H1 (cell line): ENCODE results near the gene NLRP1. TPM values are rescaled to one million over a fixed set of nuclear protein-coding genes. Genes with fewer than 3 reads are reported as not detected.

ENCODE experiments used
- CTCF ChIA-PET: fragments of 300-600 bp; sonication (Branson Sonifier 250); formaldehyde crosslinking; loops from one replicate; lab custom pipeline; 2021; ENCODE audit not compliant: partially characterized antibody; lab: Charles Lee
- POLR2A ChIA-PET: fragments of 300-600 bp; sonication (Branson Sonifier 250); formaldehyde crosslinking; loops from one replicate; lab custom pipeline; 2021; ENCODE audit warnings: inconsistent platforms; ENCODE audit not compliant: partially characterized antibody; lab: Charles Lee
- DNase-seq, 2 experiments: peaks; one replicate each; pipeline versions ENCODE4 v3.0.0 to v3.0.0-alpha.2; 2010 to 2022; ENCODE audit warnings: low spot score in 2 of 2, low read depth in 1 of 2, mixed read lengths in 1 of 2
- FAIRE-seq: peaks from 2 replicates; lab custom pipeline; 2011; peaks lifted over from hg19 to GRCh38; lab: Jason Lieb, UNC
- H2AFZ ChIP-seq: 2 replicates; pipeline ENCODE4 v1.8.1; 2012; ENCODE audit warnings: low read length, inconsistent platforms
- H2AK5ac ChIP-seq: 2 replicates; pipeline ENCODE4 v1.6.1; 2013; ENCODE audit warnings: low read depth, low read length
- H2BK120ac ChIP-seq: replicated peaks from 2 replicates; pipeline ENCODE3; 2013; ENCODE audit warnings: low read depth, low read length, inconsistent platforms
- H2BK12ac ChIP-seq: 2 replicates; pipeline ENCODE4 v1.6.1; 2013; ENCODE audit warnings: low read depth, low read length
- H2BK15ac ChIP-seq: 2 replicates; pipeline ENCODE4 v1.6.1; 2013; ENCODE audit warnings: low read length
- H2BK20ac ChIP-seq: 2 replicates; pipeline ENCODE4 v1.6.1; 2013; ENCODE audit warnings: low read length
- H2BK5ac ChIP-seq: 2 replicates; pipeline ENCODE4 v1.6.1; 2013; ENCODE audit warnings: low read depth, low read length
- H3K14ac ChIP-seq: 2 replicates; pipeline ENCODE4 v1.6.1; 2013; ENCODE audit warnings: inconsistent platforms; ENCODE audit not compliant: insufficient read length
- H3K18ac ChIP-seq: 2 replicates; pipeline ENCODE4 v1.6.1; 2013; ENCODE audit warnings: low read length; ENCODE audit errors: extremely low read depth
- H3K23ac ChIP-seq: 2 replicates; pipeline ENCODE4 v1.6.1; 2013; ENCODE audit warnings: inconsistent platforms; ENCODE audit not compliant: insufficient read length
- H3K23me2 ChIP-seq: 2 replicates; pipeline ENCODE4 v1.6.1; 2013; ENCODE audit warnings: low read depth, low read length
- H3K27ac ChIP-seq: 2 replicates; pipeline ENCODE4 v1.6.1; 2011; ENCODE audit warnings: low read depth, low read length, inconsistent platforms
- H3K27me3 ChIP-seq, 4 experiments: replicated peaks in 1 of 4; 1 replicate in 1 of 4; 2 replicates in 3 of 4; pipeline versions ENCODE4 v1.6.1 to v1.8.1; 2011 to 2013; ENCODE audit warnings: low read length in 3 of 4, mild to moderate bottlenecking in 3 of 4, inconsistent platforms in 2 of 4, mixed read lengths in 2 of 4, moderate library complexity in 1 of 4; ENCODE audit not compliant: control insufficient read depth in 3 of 4, insufficient read depth in 3 of 4; ENCODE audit errors: extremely low read depth in 1 of 4
- H3K36me3 ChIP-seq, 4 experiments: 2 replicates each; pipeline versions ENCODE4 v1.6.1 to v1.8.1; 2011 to 2013; ENCODE audit warnings: mild to moderate bottlenecking in 4 of 4, low read length in 3 of 4, moderate library complexity in 2 of 4, control low read depth in 1 of 4, inconsistent platforms in 1 of 4; ENCODE audit not compliant: insufficient read depth in 4 of 4, control insufficient read depth in 2 of 4
- H3K4ac ChIP-seq: replicated peaks from 2 replicates; pipeline ENCODE3; 2013; ENCODE audit warnings: low read length, low read depth, mixed read lengths, inconsistent platforms; ENCODE audit not compliant: insufficient read length
- H3K4me1 ChIP-seq, 4 experiments: replicated peaks in 1 of 4; 1 replicate in 1 of 4; 2 replicates in 3 of 4; pipeline versions ENCODE4 v1.6.1 to v1.8.1; 2011 to 2013; ENCODE audit warnings: low read length in 3 of 4, inconsistent platforms in 2 of 4, mixed read lengths in 1 of 4; ENCODE audit not compliant: insufficient read depth in 4 of 4, control insufficient read depth in 3 of 4
- H3K4me2 ChIP-seq, 2 experiments: 2 replicates each; pipeline versions ENCODE4 v1.6.1 to v1.8.1; 2011 to 2013; ENCODE audit warnings: low read depth in 2 of 2, low read length in 2 of 2, control low read depth in 1 of 2, inconsistent platforms in 1 of 2, mild to moderate bottlenecking in 1 of 2; ENCODE audit not compliant: insufficient read depth in 1 of 2
- H3K4me3 ChIP-seq, 4 experiments: fragments of 200-600, 300-600 bp in 1 of 4; sonication (generic), shearing (Covaris generic), sonication (Bioruptor Twin) in 1 of 4; 2 replicates each; pipeline versions ENCODE4 v1.5.1 to v1.8.1; 2011 to 2016; ENCODE audit warnings: low read length in 4 of 4, low read depth in 3 of 4, control low read depth in 2 of 4, inconsistent platforms in 2 of 4, mild to moderate bottlenecking in 2 of 4, mixed read lengths in 1 of 4, moderate library complexity in 1 of 4; ENCODE audit not compliant: insufficient read depth in 2 of 4; ENCODE audit errors: extremely low read depth in 1 of 4
- H3K56ac ChIP-seq: replicated peaks from 2 replicates; pipeline ENCODE3; 2013; ENCODE audit warnings: low read depth, mild to moderate bottlenecking, mixed read lengths, low read length, inconsistent platforms; ENCODE audit not compliant: insufficient read length
- H3K79me1 ChIP-seq: 2 replicates; pipeline ENCODE4 v1.6.1; 2013; ENCODE audit warnings: low read depth, low read length, control low read depth
- H3K79me2 ChIP-seq, 2 experiments: 2 replicates each; pipeline versions ENCODE4 v1.6.1 to v1.8.1; 2012 to 2013; ENCODE audit warnings: low read length in 2 of 2, mild to moderate bottlenecking in 2 of 2, inconsistent platforms in 1 of 2; ENCODE audit not compliant: insufficient read depth in 2 of 2, control insufficient read depth in 1 of 2
- H3K9ac ChIP-seq, 4 experiments: replicated peaks in 1 of 4; 1 replicate in 1 of 4; 2 replicates in 3 of 4; pipeline versions ENCODE4 v1.6.1 to v1.8.1; 2011 to 2013; ENCODE audit warnings: low read depth in 3 of 4, low read length in 3 of 4, control low read depth in 2 of 4, mild to moderate bottlenecking in 2 of 4, moderate library complexity in 2 of 4, inconsistent platforms in 1 of 4; ENCODE audit errors: extremely low read depth in 1 of 4
- H3K9me3 ChIP-seq, 2 experiments: 2 replicates each; pipeline versions ENCODE4 v1.6.1 to v1.8.1; 2012 to 2013; ENCODE audit warnings: mild to moderate bottlenecking in 2 of 2, moderate library complexity in 2 of 2, control low read depth in 1 of 2, inconsistent platforms in 1 of 2, low read depth in 1 of 2, low read length in 1 of 2, mixed read lengths in 1 of 2; ENCODE audit not compliant: insufficient read depth in 2 of 2
- H4K20me1 ChIP-seq, 2 experiments: replicated peaks in 1 of 2; 2 replicates each; pipeline versions ENCODE3 to v1.8.1; 2011 to 2013; ENCODE audit warnings: inconsistent platforms in 2 of 2, low read length in 2 of 2, mild to moderate bottlenecking in 1 of 2; ENCODE audit not compliant: insufficient read depth in 2 of 2, control insufficient read depth in 1 of 2
- H4K5ac ChIP-seq: 2 replicates; pipeline ENCODE4 v1.6.1; 2013; ENCODE audit warnings: low read length, low read depth, mixed read lengths, inconsistent platforms; ENCODE audit not compliant: insufficient read length
- H4K8ac ChIP-seq: 2 replicates; pipeline ENCODE4 v1.8.0; 2013; ENCODE audit warnings: mild to moderate bottlenecking, moderate library complexity, low read length, inconsistent platforms; ENCODE audit not compliant: insufficient read depth; ENCODE audit errors: extremely low read depth
- H4K91ac ChIP-seq: replicated peaks from 2 replicates; pipeline ENCODE3; 2013; ENCODE audit warnings: low read length, mixed read lengths, inconsistent platforms; ENCODE audit not compliant: insufficient read length
- CBX8 ChIP-seq: fragments of 300-800, 300-1000 bp; sonication (generic); IDR thresholded peaks from 2 replicates; pipeline ENCODE4 v1.7.1; 2016; ENCODE audit warnings: low read depth, low read length, borderline replicate concordance
- HDAC6 ChIP-seq: IDR thresholded peaks from one replicate; pipeline ENCODE4 v1.7.1; 2012; ENCODE audit warnings: low read depth, mild to moderate bottlenecking, inconsistent platforms, low read length, moderate library complexity
- RAD21 ChIP-seq, 2 experiments: IDR thresholded peaks in 1 of 2; conservative IDR thresholded peaks in 1 of 2; 2 replicates each; pipeline ENCODE4 v1.6.1; 2011; ENCODE audit warnings: low read depth in 2 of 2, low read length in 2 of 2, improper control_type of control experiment in 1 of 2, inconsistent platforms in 1 of 2, mild to moderate bottlenecking in 1 of 2, moderate library complexity in 1 of 2
- SAP30 ChIP-seq: fragments of 300-600 bp; sonication (generic); IDR thresholded peaks from 2 replicates; pipeline ENCODE4 v1.7.1; 2012; ENCODE audit warnings: low read length, moderate library complexity, mild to moderate bottlenecking, inconsistent platforms; ENCODE audit not compliant: insufficient read depth, insufficient replicate concordance
- SIX5 ChIP-seq: IDR thresholded peaks from 2 replicates; pipeline ENCODE4 v1.6.1; 2011; ENCODE audit warnings: mild to moderate bottlenecking, low read depth, low read length
- SP4 ChIP-seq: IDR thresholded peaks from 2 replicates; pipeline ENCODE4 v1.6.1; 2012; ENCODE audit warnings: low read length, inconsistent platforms
- WGBS, 2 experiments: shearing (Covaris generic) in 1 of 2; methylation state at CpG; one replicate each; pipeline versions ENCODE4 v1.1.6 to v1.1.7; 2013 to 2015; ENCODE audit warnings: low lambda C conversion rate in 2 of 2, mixed read lengths in 2 of 2, inconsistent platforms in 1 of 2, low coverage in 1 of 2, missing lambda C conversion rate in 1 of 2; ENCODE audit not compliant: insufficient replicate concordance in 2 of 2, insufficient coverage in 1 of 2, insufficient read length in 1 of 2; ENCODE audit errors: extremely low coverage in 1 of 2, missing lambda C conversion rate in 1 of 2; 5-methylcytosine and 5-hydroxymethylcytosine counted together
- polyA plus RNA-seq, 7 experiments: library from polyadenylated mRNA; depleted of rRNA in 3 of 7; stranded (reverse) in 5 of 7; unstranded in 2 of 7; fragments of >200 nt in 5 of 7; fragments of 200-250 nt in 2 of 7; gene quantifications; 1 replicate in 5 of 7; 2 replicates in 1 of 7; 4 replicates in 1 of 7; pipeline versions ENCODE4 v1.2.1 to v1.2.3, GENCODE V29; 2011 to 2013; ENCODE audit warnings: missing spikeins in 2 of 7, mixed read lengths in 2 of 7
- total RNA-seq: library from RNA; stranded (reverse); fragmentation: NEBNext Ultra II Directional; extraction: Animal tissue kit (Norgen Biotek cat#: 25700); gene quantifications from 2 replicates; pipeline ENCODE4 v1.2.1, GENCODE V29; 2021
- TF ChIP-seq, protein P1 (sequence below), 3 experiments: IDR thresholded peaks; 1 replicate in 2 of 3; 2 replicates in 1 of 3; pipeline versions ENCODE4 v1.5.1 to v1.6.1; 2011; ENCODE audit warnings: low read length in 3 of 3, mild to moderate bottlenecking in 3 of 3, inconsistent platforms in 2 of 3, low read depth in 1 of 3, moderate library complexity in 1 of 3; ENCODE audit not compliant: insufficient read depth in 1 of 3; ENCODE audit errors: control extremely low read depth in 1 of 3

NLRP1 gene
- total and polyA plus RNA-seq, 2 of the 8 experiments (the other 6 are each of a cell fraction or from before 2014, with no cell fraction given) = 8.6 to 10.4 TPM

DNA sequence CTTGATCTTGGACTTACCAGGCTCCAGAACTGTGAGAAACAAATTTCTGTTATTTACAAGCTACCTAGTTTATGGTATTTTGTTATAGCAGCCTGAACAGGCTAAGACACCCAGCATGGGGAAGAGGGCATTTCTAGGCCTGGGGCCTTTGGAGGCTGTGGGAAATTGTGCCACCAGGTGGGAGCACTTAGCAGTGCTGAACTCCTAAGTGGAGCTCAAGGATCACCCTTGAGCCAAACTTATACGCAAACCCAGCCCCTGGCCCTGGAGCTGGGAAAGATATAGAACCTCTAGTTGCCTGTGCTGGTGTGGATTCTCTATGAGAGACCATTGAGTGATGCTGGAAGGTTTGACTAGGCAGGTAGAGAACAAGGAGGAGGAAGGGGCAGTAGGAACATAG lies 61.8 kb downstream of the NLRP1 start:
- Histone ChIP-seq H3K4me3 (no peak overlapping the region), H3K4me2 (no peak overlapping the region), H2BK15ac (no peak overlapping the region), H2AFZ (no peak overlapping the region), H4K8ac (no peak overlapping the region), H3K18ac (no peak overlapping the region; the same call in 1 of the 2 replicates), H4K91ac (no peak overlapping the region), H4K5ac (no peak overlapping the region)
- no peak for DNase-seq
- TF ChIP-seq SAP30 = no peak
- no peak for TF ChIP-seq SP4
- peak; percentile 10 to 43; a peak in 2 of 4 replicates for TF ChIP-seq RAD21 (IDR thresholded peaks at IDR 0.05 in 1 of 2, conservative IDR thresholded peaks at IDR 0.05 in 1 of 2; ENCODE audit: low read depth in 2 of 2, low read length in 2 of 2)
- no peak for TF ChIP-seq HDAC6
- TF ChIP-seq SIX5 = no peak
- TF ChIP-seq, protein P1, sequence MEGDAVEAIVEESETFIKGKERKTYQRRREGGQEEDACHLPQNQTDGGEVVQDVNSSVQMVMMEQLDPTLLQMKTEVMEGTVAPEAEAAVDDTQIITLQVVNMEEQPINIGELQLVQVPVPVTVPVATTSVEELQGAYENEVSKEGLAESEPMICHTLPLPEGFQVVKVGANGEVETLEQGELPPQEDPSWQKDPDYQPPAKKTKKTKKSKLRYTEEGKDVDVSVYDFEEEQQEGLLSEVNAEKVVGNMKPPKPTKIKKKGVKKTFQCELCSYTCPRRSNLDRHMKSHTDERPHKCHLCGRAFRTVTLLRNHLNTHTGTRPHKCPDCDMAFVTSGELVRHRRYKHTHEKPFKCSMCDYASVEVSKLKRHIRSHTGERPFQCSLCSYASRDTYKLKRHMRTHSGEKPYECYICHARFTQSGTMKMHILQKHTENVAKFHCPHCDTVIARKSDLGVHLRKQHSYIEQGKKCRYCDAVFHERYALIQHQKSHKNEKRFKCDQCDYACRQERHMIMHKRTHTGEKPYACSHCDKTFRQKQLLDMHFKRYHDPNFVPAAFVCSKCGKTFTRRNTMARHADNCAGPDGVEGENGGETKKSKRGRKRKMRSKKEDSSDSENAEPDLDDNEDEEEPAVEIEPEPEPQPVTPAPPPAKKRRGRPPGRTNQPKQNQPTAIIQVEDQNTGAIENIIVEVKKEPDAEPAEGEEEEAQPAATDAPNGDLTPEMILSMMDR (IDR thresholded peaks at IDR 0.05; ENCODE audit: control extremely low read depth in 1 of 3, insufficient read depth in 1 of 3, low read depth in 1 of 3, low read length in 3 of 3) = no peak
- TF ChIP-seq CBX8 = no peak
- TF ChIP-seq, all 59 proteins: peak for 1
- H3K36me3 ChIP-seq = no peaks in the 10 kb centered on the region
- H3K56ac ChIP-seq = no peak overlapping the region
- no peak overlapping the region for H2BK5ac ChIP-seq
- CTCF ChIA-PET = interaction anchor here (0.6 to 1.4 kb wide), 6 partner anchors 8 to 1344 kb away, joined by 3 to 8 read pairs (median 4); partner anchors contain the start of gene NLRP1
- no peaks in the 10 kb centered on the region for H3K79me2 ChIP-seq
- WGBS, 2 experiments = 100% methylated on average over 1 of the region's 1 CpG; no CpG with 5 or more reads in 1 of the 2 experiments
- FAIRE-seq = no peak
- H2BK20ac ChIP-seq = no peak overlapping the region
- no peak overlapping the region for H3K9ac ChIP-seq
- no peak overlapping the region for H3K4ac ChIP-seq
- POLR2A ChIA-PET = interaction anchor here (1.0 to 1.7 kb wide), 4 partner anchors 10 to 36 kb away, joined by 3 to 5 read pairs (median 4); partner anchors contain the start of genes DERL2 and MIS12
- H3K23ac ChIP-seq = no peak overlapping the region
- H3K14ac ChIP-seq = no peak overlapping the region
- H3K9me3 ChIP-seq = no peaks in the 10 kb centered on the region
- H3K79me1 ChIP-seq = no peaks in the 10 kb centered on the region
- H2AK5ac ChIP-seq = no peak overlapping the region
- H2BK12ac ChIP-seq = no peak overlapping the region
- H2BK120ac ChIP-seq = no peak overlapping the region
- no peaks in the 10 kb centered on the region; a peak in 2 of 7 replicates for H3K4me1 ChIP-seq
- no peaks in the 10 kb centered on the region for H4K20me1 ChIP-seq
- no peaks in the 10 kb centered on the region; the same call in 1 of the 2 replicates for H3K23me2 ChIP-seq
- H3K27me3 ChIP-seq = no peaks in the 10 kb centered on the region; a peak in 1 of 7 replicates
- no peak overlapping the region for H3K27ac ChIP-seq
